Right renal cortex interstitium (tissue), 3 donors: ENCODE measurements around the gene GAB3. TPM values are rescaled to one million over a fixed set of nuclear protein-coding genes. Genes with fewer than 3 reads are reported as not detected.

Experiments
- polyA plus RNA-seq, 3 donors: library from polyadenylated mRNA; unstranded; fragments of 120-200 nt; gene quantifications; one replicate each; pipeline ENCODE4 v1.2.1, GENCODE V29; 2013; ENCODE audit not compliant: insufficient read length in 3 of 3

Gene GAB3
- polyA plus RNA-seq, 3 donors: 1.9 to 2.0 (median 1.9) TPM

Other genes with a start within 250 kb of the GAB3 start
- 10 to 100 TPM; 24.3 to 29.3 (median 28.0) TPM for gene FAM3A, start 234.8 kb downstream of the GAB3 start, polyA plus RNA-seq
- gene G6PD, start 204.2 kb downstream of the GAB3 start, polyA plus RNA-seq: 10 to 100 TPM; 37.7 to 40.9 (median 39.4) TPM
- gene IKBKG, start 203.5 kb downstream of the GAB3 start, polyA plus RNA-seq: 10 to 100 TPM; 11.1 to 17.9 (median 15.4) TPM
- gene CTAG1A, start 165.9 kb downstream of the GAB3 start, polyA plus RNA-seq: not detected
- gene CTAG1B, start 131.8 kb downstream of the GAB3 start, polyA plus RNA-seq: not detected
- not detected for gene CTAG2, start 97.5 kb downstream of the GAB3 start, polyA plus RNA-seq
- gene DKC1, start 11.8 kb upstream of the GAB3 start, polyA plus RNA-seq: 10 to 100 TPM; 55.2 to 63.5 (median 58.3) TPM
- gene MPP1, start 54.4 kb upstream of the GAB3 start, polyA plus RNA-seq: 10 to 100 TPM; 33.2 to 40.1 (median 35.6) TPM
- gene SMIM9, start 83.6 kb upstream of the GAB3 start, polyA plus RNA-seq: not detected
- gene F8A1, start 135.3 kb upstream of the GAB3 start, polyA plus RNA-seq: 10 to 100 TPM in 1 of 3 donors, 1 to 10 TPM in 2; 8.4 to 18.1 (median 9.5) TPM